IPS-11a (cell line): Measurements from ENCODE around the gene TRIM41.
A peak's percentile ranks its signal among the peaks of the same experiment; 100 is the strongest.

Source experiments
- H3K4me3 ChIP-seq: one replicate; pipeline ENCODE4 v1.5.1; 2013; ENCODE audit warnings: low read depth, low read length, control low read depth

The TRIM41 gene

GRCh38 chr5:181192337-181193046, 30.6 kb upstream of the TRIM41 start:
- H3K4me3 ChIP-seq: peak overlapping the region; percentile 58

GRCh38 chr5:181193656-181194055, 29.4 kb upstream of the TRIM41 start:
- no peak overlapping the region for H3K4me3 ChIP-seq

- H3K4me3 ChIP-seq: no peak overlapping the region
These were observed 28.4 kb upstream of the TRIM41 start for GRCh38 chr5:181194489-181195248.

GRCh38 chr5:181195249-181195761, 27.8 kb upstream of the TRIM41 start:
- no peak overlapping the region for H3K4me3 ChIP-seq

- no peak overlapping the region for H3K4me3 ChIP-seq
These were observed 25.6 kb upstream of the TRIM41 start for GRCh38 chr5:181197326-181197951.

GRCh38 chr5:181198106-181198685, 24.9 kb upstream of the TRIM41 start:
- H3K4me3 ChIP-seq: no peak overlapping the region

- H3K4me3 ChIP-seq: no peak overlapping the region
These were observed 24.1 kb upstream of the TRIM41 start for GRCh38 chr5:181198905-181199519.

GRCh38 chr5:181199881-181200638, 23.0 kb upstream of the TRIM41 start:
- H3K4me3 ChIP-seq: no peak overlapping the region

- H3K4me3 ChIP-seq: no peak overlapping the region
These were observed 22.3 kb upstream of the TRIM41 start for GRCh38 chr5:181200816-181201215.

- no peak overlapping the region for H3K4me3 ChIP-seq
These were observed 19.9 kb upstream of the TRIM41 start for GRCh38 chr5:181203093-181203711.

GRCh38 chr5:181203777-181204112, 19.3 kb upstream of the TRIM41 start:
- peak overlapping the region; percentile 36 for H3K4me3 ChIP-seq

GRCh38 chr5:181204113-181204825, 18.8 kb upstream of the TRIM41 start:
- H3K4me3 ChIP-seq: peak overlapping the region; percentile 36

GRCh38 chr5:181204826-181205760, 18.0 kb upstream of the TRIM41 start, which contains the start of gene TRIM7:
Gene TRIM7, minus strand, starts transcription at chr5:181205196. Its CDS starts 86 bp downstream, at chr5:181205110.
- peak within 1 kb of the TSS; percentile 62 for H3K4me3 ChIP-seq

GRCh38 chr5:181205761-181206649, 17.1 kb upstream of the TRIM41 start:
- peak overlapping the region; percentile 62 for H3K4me3 ChIP-seq

GRCh38 chr5:181207214-181207959, 15.7 kb upstream of the TRIM41 start:
- H3K4me3 ChIP-seq: peak overlapping the region; percentile 77

GRCh38 chr5:181207960-181208253, 15.2 kb upstream of the TRIM41 start:
- H3K4me3 ChIP-seq: no peak overlapping the region
